ENCODE results near the gene NOX3. TPM values are rescaled to one million over a fixed set of nuclear protein-coding genes. Genes with fewer than 3 reads are reported as not detected.

NOX3 gene
- total and polyA plus RNA-seq, 2 donors (not counting 3 experiments of a cell fraction or from before 2014, with no cell fraction given) = not detected

DNA sequence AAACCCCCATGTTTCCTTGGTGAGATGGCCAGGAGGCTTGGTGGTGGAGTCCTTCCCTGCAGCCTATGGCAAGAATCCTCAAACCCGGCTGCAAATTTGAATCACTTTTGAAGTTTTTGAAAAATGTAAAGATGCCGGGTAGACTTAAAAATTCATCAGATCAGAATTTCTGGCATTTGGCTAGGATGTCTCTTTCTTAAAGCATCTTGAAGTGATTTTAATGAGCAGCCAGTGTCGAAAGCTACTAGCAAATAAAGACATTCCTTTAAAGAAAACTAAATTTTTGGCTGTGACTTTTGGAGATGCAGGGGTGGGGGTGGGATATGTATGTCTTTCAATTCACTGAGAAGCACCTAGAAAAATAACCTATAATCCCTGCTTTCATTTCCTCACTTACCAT lies 25.6 kb upstream of the NOX3 start:
- no TSS peak for BruUV-seq (replicated peaks)
- no peaks in the 10 kb centered on the region for H3K9me1 ChIP-seq (replicated peaks; ENCODE audit: control insufficient read depth, extremely low read depth, insufficient read depth, low read length)
- H3K9ac ChIP-seq (replicated peaks; ENCODE audit: extremely low read depth, insufficient read depth, low read length) = no peak overlapping the region
- no peaks in the 10 kb centered on the region for H3K4me1 ChIP-seq (ENCODE audit: control insufficient read depth, extremely low read depth, insufficient read depth, low read length)
- H2AFZ ChIP-seq (ENCODE audit: low read depth, low read length) = no peak overlapping the region
- ChIA-PET CTCF (interaction anchor here (0.7 kb wide), 1 partner anchor 1612 kb away, joined by 4 read pairs; no protein-coding TSS in a partner anchor), POLR2A (no interaction called here)
- H3K9me3 ChIP-seq (replicated peaks; ENCODE audit: control insufficient read depth, insufficient read depth, low read length) = no peaks in the 10 kb centered on the region
- TF ChIP-seq POLR2AphosphoS5 (IDR thresholded peaks at IDR 0.05; ENCODE audit: insufficient read depth, low read depth, low read length) (no peak), JUN (IDR thresholded peaks at IDR 0.05; ENCODE audit: borderline replicate concordance, insufficient read depth, insufficient read length, low read depth) (no peak), MYC (IDR thresholded peaks at IDR 0.05; ENCODE audit: low read depth, low read length) (no peak)
- no peak overlapping the region for H3K4me3 ChIP-seq (replicated peaks in 1 of 3; ENCODE audit: insufficient read depth in 1 of 3, low read depth in 1 of 3, low read length in 3 of 3)
- H3K27me3 ChIP-seq (ENCODE audit: control insufficient read depth in 2 of 2, insufficient read depth in 2 of 2, low read length in 2 of 2) = no peaks in the 10 kb centered on the region
- H3K79me2 ChIP-seq (ENCODE audit: control insufficient read depth, insufficient read depth, low read length) = no peaks in the 10 kb centered on the region
- dilution Hi-C loops (cut with MboI; ENCODE audit: extremely low pct_ligation_motif_present, low sequenced_read_pairs) = no loop called here
- intact Hi-C loops (cut with micrococcal nuclease) = no loop called here
- DNase-seq (ENCODE audit: low read depth, low spot score) = no peak
- no peaks in the 10 kb centered on the region for H4K20me1 ChIP-seq (replicated peaks; ENCODE audit: control insufficient read depth, extremely low read depth, insufficient read depth, low read length)
- FAIRE-seq = no peak
- H3K4me2 ChIP-seq (ENCODE audit: insufficient read depth, low read length) = no peak overlapping the region
- H3K27ac ChIP-seq (ENCODE audit: insufficient read depth, low read depth, low read length) = no peak overlapping the region
- no peaks in the 10 kb centered on the region for H3K36me3 ChIP-seq (ENCODE audit: control insufficient read depth in 2 of 2, extremely low read depth in 1 of 2, insufficient read depth in 2 of 2, low read length in 2 of 2)

DNA sequence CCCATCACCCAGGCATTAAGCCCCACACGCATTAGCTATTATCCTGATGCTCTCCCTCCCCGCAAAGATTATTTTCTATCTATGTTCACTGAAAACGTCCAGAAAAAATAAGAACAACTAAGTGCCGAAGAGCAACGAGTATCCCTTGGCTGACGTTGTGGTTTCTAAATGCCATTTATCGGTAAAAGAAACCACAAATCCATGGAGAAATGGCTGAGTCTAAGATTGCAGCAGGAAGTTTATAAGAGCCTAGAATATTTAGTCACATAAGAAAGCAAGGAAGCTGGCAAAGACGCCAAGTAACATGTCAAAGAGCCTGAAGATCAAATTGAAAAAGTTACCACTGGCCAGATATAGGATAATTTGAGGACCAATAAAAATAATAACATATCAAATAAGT lies 18.1 kb upstream of the NOX3 start:
- Histone ChIP-seq H3K36me3 (ENCODE audit: control insufficient read depth in 2 of 2, extremely low read depth in 1 of 2, insufficient read depth in 2 of 2, low read length in 2 of 2) (no peaks in the 10 kb centered on the region), H2AFZ (ENCODE audit: low read depth, low read length) (no peak overlapping the region), H3K27ac (ENCODE audit: insufficient read depth, low read depth, low read length) (no peak overlapping the region), H3K4me2 (ENCODE audit: insufficient read depth, low read length) (no peak overlapping the region), H3K9me3 (replicated peaks; ENCODE audit: control insufficient read depth, insufficient read depth, low read length) (no peaks in the 10 kb centered on the region), H3K4me3 (replicated peaks in 1 of 3; ENCODE audit: insufficient read depth in 1 of 3, low read depth in 1 of 3, low read length in 3 of 3) (no peak overlapping the region), H3K27me3 (ENCODE audit: control insufficient read depth in 2 of 2, insufficient read depth in 2 of 2, low read length in 2 of 2) (no peaks in the 10 kb centered on the region), H3K9ac (replicated peaks; ENCODE audit: extremely low read depth, insufficient read depth, low read length) (no peak overlapping the region), H3K9me1 (replicated peaks; ENCODE audit: control insufficient read depth, extremely low read depth, insufficient read depth, low read length) (no peaks in the 10 kb centered on the region), H3K4me1 (ENCODE audit: control insufficient read depth, extremely low read depth, insufficient read depth, low read length) (no peaks in the 10 kb centered on the region), H3K79me2 (ENCODE audit: control insufficient read depth, insufficient read depth, low read length) (no peaks in the 10 kb centered on the region), H4K20me1 (replicated peaks; ENCODE audit: control insufficient read depth, extremely low read depth, insufficient read depth, low read length) (no peaks in the 10 kb centered on the region)
- POLR2A ChIA-PET = no interaction called here
- intact Hi-C loops (cut with micrococcal nuclease) (no loop called here), dilution Hi-C loops (cut with MboI; ENCODE audit: extremely low pct_ligation_motif_present, low sequenced_read_pairs) (no loop called here)
- DNase-seq (ENCODE audit: low read depth, low spot score) (no peak), FAIRE-seq (no peak)
- CTCF ChIA-PET = no interaction called here
- no peak for TF ChIP-seq EZH2 (IDR thresholded peaks at IDR 0.05; ENCODE audit: borderline replicate concordance, low read depth, low read length, severe bottlenecking)
- TF ChIP-seq, protein P1, sequence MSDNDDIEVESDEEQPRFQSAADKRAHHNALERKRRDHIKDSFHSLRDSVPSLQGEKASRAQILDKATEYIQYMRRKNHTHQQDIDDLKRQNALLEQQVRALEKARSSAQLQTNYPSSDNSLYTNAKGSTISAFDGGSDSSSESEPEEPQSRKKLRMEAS (IDR thresholded peaks at IDR 0.05; ENCODE audit: insufficient read depth, insufficient read length) = no peak
- no peak for TF ChIP-seq FOS (IDR thresholded peaks at IDR 0.05; ENCODE audit: borderline replicate concordance, insufficient read depth, low read length)
- TF ChIP-seq JUN (IDR thresholded peaks at IDR 0.05; ENCODE audit: borderline replicate concordance, insufficient read depth, insufficient read length, low read depth) = no peak
- no peak for TF ChIP-seq MYC (IDR thresholded peaks at IDR 0.05; ENCODE audit: low read depth, low read length)
- TF ChIP-seq POLR2A (IDR thresholded peaks at IDR 0.05; ENCODE audit: low read depth, low read length) = no peak
- TF ChIP-seq GATA2 (IDR thresholded peaks at IDR 0.05; ENCODE audit: insufficient read depth, insufficient read length, low read depth, low read length) = no peak
- TF ChIP-seq, protein P2, sequence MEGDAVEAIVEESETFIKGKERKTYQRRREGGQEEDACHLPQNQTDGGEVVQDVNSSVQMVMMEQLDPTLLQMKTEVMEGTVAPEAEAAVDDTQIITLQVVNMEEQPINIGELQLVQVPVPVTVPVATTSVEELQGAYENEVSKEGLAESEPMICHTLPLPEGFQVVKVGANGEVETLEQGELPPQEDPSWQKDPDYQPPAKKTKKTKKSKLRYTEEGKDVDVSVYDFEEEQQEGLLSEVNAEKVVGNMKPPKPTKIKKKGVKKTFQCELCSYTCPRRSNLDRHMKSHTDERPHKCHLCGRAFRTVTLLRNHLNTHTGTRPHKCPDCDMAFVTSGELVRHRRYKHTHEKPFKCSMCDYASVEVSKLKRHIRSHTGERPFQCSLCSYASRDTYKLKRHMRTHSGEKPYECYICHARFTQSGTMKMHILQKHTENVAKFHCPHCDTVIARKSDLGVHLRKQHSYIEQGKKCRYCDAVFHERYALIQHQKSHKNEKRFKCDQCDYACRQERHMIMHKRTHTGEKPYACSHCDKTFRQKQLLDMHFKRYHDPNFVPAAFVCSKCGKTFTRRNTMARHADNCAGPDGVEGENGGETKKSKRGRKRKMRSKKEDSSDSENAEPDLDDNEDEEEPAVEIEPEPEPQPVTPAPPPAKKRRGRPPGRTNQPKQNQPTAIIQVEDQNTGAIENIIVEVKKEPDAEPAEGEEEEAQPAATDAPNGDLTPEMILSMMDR (IDR thresholded peaks at IDR 0.05; ENCODE audit: extremely low read depth in 1 of 2, insufficient read depth in 1 of 2, low read depth in 1 of 2, low read length in 2 of 2) = no peak
- no peak for TF ChIP-seq POLR2AphosphoS5 (IDR thresholded peaks at IDR 0.05; ENCODE audit: insufficient read depth, low read depth, low read length)
- no TSS peak for BruUV-seq (replicated peaks)

Data from endothelial cell of umbilical vein (primary cell).